CD4-positive, alpha-beta T cell treated with Interleukin-2 at 100 ng/mL for 4 hours (primary cell): ENCODE results near the gene ARHGEF35.
"Not testable (repeated sequence)": the region's sequence is repeated elsewhere in the genome, so short reads cannot be mapped to it uniquely, and the experiment has no call there.

Source experiments
- DNase-seq: peaks from one replicate; pipeline ENCODE4 v3.0.0-alpha.2; 2020; ENCODE audit warnings: low spot score

Gene ARHGEF35

GRCh38 chr7:144195212-144195872, at the start of gene ARHGEF35:
Gene ARHGEF35 (minus strand): TSS chr7:144195833. CDS start chr7:144188383, 7,450 bp downstream.
- not testable (repeated sequence) for DNase-seq

DNA sequence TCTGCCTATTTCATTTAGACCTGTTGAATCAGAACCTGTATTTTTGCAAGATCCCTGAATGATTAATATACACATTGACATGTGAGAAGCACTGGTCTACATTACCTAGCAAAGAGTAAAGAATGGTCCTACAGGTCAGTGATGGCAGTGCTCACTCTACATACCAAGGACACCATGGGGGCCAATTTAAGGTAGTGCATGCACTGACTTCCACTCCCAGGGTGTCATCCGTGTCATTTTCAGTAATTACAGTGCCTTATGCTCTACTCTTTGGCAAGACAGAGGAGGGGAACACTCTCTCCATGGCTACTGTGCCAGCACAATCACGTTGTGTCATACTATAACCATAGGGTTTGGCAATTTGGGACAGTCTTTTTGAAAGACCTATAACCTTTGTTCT, 49.7 kb upstream of the ARHGEF35 start:
- DNase-seq = not testable (repeated sequence)

DNA sequence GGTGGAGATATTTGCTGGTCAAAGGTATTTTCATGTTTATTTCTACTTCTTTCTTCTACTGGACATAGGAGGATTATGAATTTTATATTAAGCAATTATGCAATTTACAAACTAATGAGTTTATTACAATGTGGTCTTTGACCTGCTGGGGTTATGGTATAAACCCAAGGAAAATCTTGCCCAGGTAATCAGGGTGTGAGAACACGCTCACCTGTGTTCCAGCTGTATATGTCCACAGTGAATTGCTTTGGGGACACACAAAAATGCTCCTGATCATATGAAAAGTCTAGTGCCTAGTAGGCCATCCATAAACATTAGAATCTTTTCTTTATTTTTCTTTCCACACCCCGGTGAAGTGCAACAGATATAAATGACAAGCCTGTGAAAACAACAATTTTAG, 43.7 kb upstream of the ARHGEF35 start, which contains the start of gene OR2A42:
Gene OR2A42 (minus strand): TSS at position 241 of the 400 bp plus-strand sequence. CDS start 6,762 bp downstream, outside the sequence.
- not testable (repeated sequence) for DNase-seq

- not testable (repeated sequence) for DNase-seq
These were observed 43.0 kb upstream of the ARHGEF35 start for GRCh38 chr7:144238530-144239082.

GRCh38 chr7:144233039-144233438, 37.4 kb upstream of the ARHGEF35 start:
- not testable (repeated sequence) for DNase-seq

- not testable (repeated sequence) for DNase-seq
These were observed 35.4 kb upstream of the ARHGEF35 start for GRCh38 chr7:144231027-144231426.

DNA sequence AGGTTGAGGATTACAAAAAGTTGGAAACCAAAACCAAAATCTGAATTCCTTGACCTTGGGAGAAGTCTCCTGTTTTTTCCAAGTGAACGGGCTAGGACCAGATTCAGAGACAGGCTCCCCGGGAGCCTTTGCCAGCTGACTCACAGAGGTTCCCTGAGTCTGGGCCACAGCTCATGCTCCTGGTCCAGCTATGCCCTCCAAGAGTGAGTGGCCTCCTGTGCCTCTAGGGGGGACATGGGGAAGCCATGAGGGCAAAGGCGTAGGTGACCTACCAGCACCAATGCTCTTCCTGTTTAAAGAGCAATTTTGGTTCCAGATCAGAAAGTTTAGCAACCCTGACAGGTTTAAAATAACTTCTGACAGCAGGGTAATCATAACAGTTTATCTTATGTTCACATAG, 33.2 kb upstream of the ARHGEF35 start:
- DNase-seq = not testable (repeated sequence)

GRCh38 chr7:144226866-144227265, 31.2 kb upstream of the ARHGEF35 start:
- not testable (repeated sequence) for DNase-seq

DNA sequence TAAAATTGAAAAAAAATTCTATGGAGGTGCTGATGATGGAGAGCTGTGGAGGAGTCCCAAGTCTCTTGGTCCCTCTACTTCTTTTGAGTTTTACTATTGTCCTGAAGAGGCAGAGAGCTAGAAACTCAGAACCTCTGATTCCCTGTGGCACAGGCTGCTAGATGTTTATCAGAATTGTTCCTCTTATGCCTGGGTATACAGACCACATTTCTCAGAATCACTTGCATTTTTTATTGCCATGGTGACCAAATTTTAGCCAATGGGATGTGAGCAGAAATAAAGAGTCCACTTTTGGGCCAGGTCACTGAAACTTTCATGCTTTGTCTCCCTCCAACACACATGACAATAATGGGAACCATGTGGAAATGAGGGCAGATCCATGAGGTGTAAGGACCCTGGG, 28.0 kb upstream of the ARHGEF35 start:
- DNase-seq = not testable (repeated sequence)

GRCh38 chr7:144220531-144220930, 24.9 kb upstream of the ARHGEF35 start:
- not testable (repeated sequence) for DNase-seq

DNA sequence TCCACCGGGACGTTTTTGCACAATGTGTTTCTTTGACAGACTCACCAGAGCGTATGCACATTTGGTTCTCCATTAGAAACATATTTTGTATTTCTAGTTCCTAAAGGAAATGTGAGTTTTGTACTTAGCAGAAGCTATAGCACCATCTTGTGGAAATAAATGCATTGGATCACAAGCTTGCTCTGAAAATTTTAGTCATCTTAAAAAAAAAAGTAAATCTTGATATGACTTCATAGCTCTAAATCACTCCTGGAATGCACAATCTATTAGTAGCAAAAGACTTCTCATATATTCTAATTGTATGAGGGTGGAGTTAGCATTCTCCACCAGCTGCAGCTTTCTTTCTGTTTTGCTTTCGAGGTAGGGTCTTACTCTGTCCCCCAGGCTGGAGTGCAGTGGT, 23.5 kb upstream of the ARHGEF35 start:
- DNase-seq = not testable (repeated sequence)

- not testable (repeated sequence) for DNase-seq
These were observed 22.9 kb upstream of the ARHGEF35 start for GRCh38 chr7:144218581-144218980.

GRCh38 chr7:144217200-144217599, 21.6 kb upstream of the ARHGEF35 start:
- DNase-seq = not testable (repeated sequence)

GRCh38 chr7:144205306-144205705, 9.7 kb upstream of the ARHGEF35 start:
- not testable (repeated sequence) for DNase-seq

- DNase-seq = not testable (repeated sequence)
These were observed 7.5 kb upstream of the ARHGEF35 start for GRCh38 chr7:144203086-144203485.

DNA sequence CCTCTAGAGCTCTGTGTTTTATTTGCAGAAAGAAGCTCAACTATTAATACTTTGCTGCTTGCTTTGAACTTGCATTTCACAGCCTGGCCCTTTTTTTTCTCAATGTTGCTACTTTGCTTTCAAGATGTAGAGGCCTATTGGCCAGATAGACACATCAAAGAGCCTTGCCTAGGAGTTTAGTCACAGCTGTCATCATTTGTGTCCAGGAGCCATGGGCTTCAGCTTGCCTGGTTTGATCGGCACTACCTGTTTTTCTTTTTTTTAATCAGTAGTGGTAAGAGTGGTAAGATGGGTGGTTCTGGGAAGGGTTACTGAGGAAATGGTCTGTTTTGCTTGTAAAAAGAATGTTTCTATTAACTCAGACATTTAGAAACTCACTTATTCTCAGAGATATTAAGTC, 6.3 kb upstream of the ARHGEF35 start:
- not testable (repeated sequence) for DNase-seq

- not testable (repeated sequence) for DNase-seq
These were observed 3.3 kb upstream of the ARHGEF35 start for GRCh38 chr7:144198934-144199333.

- not testable (repeated sequence) for DNase-seq
These were observed 1.2 kb downstream of the ARHGEF35 start for GRCh38 chr7:144194453-144194852.

DNA sequence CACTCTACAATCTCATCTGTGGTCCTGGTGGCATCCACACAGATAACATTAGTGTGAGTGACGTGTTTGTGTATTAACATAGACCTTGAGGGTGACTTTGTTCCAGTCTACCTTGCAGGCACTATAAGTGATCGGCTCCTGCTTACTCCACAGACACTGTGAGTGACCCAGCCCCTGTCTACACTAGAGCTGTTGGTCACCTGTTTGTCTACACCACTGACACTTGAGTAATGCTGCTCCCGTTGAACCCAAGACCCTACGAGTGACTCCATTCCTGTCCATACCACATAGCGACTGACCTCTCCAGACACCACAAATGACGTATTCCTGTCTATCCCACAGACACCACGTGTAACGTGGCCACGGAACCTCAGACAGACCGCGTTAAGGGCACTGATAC, 1.9 kb downstream of the ARHGEF35 start:
- DNase-seq = not testable (repeated sequence)

DNA sequence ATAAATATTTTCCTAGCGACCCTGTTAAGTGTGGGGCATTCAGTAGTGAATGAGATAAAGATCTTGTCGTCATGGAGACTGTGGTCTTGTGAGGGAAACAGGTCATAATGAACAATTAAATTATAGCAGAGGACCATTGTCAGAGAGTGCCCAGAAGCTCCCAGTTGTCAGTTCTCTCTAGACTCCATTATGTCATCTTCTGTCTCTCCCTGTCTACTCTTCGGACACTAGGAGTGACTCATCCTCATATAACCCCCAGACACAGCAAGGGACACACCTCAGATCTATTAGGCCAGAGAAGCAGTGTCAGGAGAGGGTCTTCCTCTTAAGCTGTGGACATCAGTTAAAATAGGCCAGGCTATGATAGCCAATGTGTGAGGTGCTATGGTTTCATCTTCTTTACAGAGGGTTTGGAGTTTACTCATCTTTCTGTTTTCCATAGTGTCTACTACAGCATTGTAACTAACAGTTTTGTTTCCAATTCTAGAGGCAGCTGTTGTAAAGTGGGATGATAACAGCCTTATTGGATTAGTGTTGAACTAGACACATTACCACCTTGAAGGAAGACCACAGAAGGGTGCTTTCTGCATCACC, 7.0 kb downstream of the ARHGEF35 start:
- not testable (repeated sequence) for DNase-seq

GRCh38 chr7:144187848-144188247, 7.8 kb downstream of the ARHGEF35 start:
- DNase-seq = not testable (repeated sequence)

DNA sequence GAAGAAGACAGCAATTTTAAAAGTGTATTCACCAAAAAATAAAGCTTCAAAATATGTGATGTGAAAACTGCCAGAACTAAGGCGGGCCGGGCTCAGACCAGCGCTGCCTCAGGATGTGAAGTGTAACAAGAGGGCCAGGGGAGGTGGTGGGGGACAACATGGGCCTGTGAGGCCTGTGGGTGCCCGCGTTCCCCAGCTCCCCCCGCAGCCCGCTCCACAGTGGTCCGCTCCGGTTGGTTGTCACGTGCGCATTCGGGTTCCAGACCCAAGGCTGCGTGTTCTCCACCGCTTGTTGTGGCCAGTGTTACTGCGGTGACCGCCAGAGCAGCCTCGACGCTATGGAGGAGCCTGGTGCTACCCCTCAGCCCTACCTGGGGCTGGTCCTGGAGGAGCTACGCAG, 12.5 kb downstream of the ARHGEF35 start, which contains the start of gene CTAGE4:
Gene CTAGE4 (plus strand): TSS at position 301 of the 400 bp plus-strand sequence. CDS start 38 bp downstream, at position 339.
- DNase-seq = not testable (repeated sequence)

DNA sequence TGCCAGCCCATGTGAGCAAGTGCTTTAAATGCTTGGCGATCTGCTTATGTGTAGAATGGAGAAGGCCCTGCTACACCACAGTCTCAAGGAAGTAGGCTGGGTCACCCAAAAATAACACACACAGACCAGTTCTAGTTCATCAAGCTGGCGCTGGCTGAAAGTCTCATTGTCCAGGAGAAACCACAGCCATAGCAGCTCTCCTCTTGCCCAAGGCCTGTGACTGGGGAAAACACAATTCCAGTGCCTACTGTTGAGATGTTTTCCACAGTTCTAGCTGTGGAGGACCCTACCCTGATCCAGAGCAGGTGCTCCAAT, 16.5 kb downstream of the ARHGEF35 start:
- not testable (repeated sequence) for DNase-seq
